Osteoblast (primary cell): ENCODE measurements around the gene BAIAP2L1. TPM values are rescaled to one million over a fixed set of nuclear protein-coding genes. Genes with fewer than 3 reads are reported as not detected.

Experiments used
- DNase-seq: peaks from one replicate; pipeline ENCODE4 v3.0.0; 2011; ENCODE audit warnings: low spot score, mixed read lengths; ENCODE audit not compliant: insufficient read length; ENCODE audit errors: missing footprints
- H2AFZ ChIP-seq: 2 replicates; pipeline ENCODE4 v1.6.0; 2011; ENCODE audit warnings: mild to moderate bottlenecking, low read length
- H3K27ac ChIP-seq: 2 replicates; pipeline ENCODE4 v1.5.1; 2011; ENCODE audit warnings: mild to moderate bottlenecking, low read depth, low read length, moderate library complexity
- H3K27me3 ChIP-seq: 2 replicates; pipeline ENCODE4 v1.6.0; 2012; ENCODE audit warnings: mild to moderate bottlenecking, control low read depth, inconsistent platforms, low read length, moderate library complexity; ENCODE audit not compliant: insufficient read depth
- H3K36me3 ChIP-seq: 2 replicates; pipeline ENCODE4 v1.5.1; 2011; ENCODE audit warnings: mild to moderate bottlenecking, low read length, control low read depth, moderate library complexity; ENCODE audit not compliant: insufficient read depth
- H3K4me1 ChIP-seq: 2 replicates; pipeline ENCODE4 v1.5.1; 2011; ENCODE audit warnings: mild to moderate bottlenecking, low read length, control low read depth, moderate library complexity; ENCODE audit not compliant: insufficient read depth
- H3K4me2 ChIP-seq: 2 replicates; pipeline ENCODE4 v1.6.0; 2011; ENCODE audit warnings: mild to moderate bottlenecking, low read length; ENCODE audit not compliant: insufficient read depth
- H3K4me3 ChIP-seq: fragments of 200-600 bp; sonication (generic); 3 replicates; pipeline ENCODE4 v1.5.1; 2012; ENCODE audit warnings: mild to moderate bottlenecking, low read length, inconsistent platforms; ENCODE audit not compliant: insufficient read depth
- H3K79me2 ChIP-seq: 2 replicates; pipeline ENCODE4 v1.6.0; 2012; ENCODE audit warnings: mild to moderate bottlenecking, low read length, control low read depth, inconsistent platforms; ENCODE audit not compliant: insufficient read depth
- H3K9me3 ChIP-seq: 2 replicates; pipeline ENCODE4 v1.5.1; 2011; ENCODE audit warnings: low read depth, low read length, control low read depth
- H4K20me1 ChIP-seq: 2 replicates; pipeline ENCODE4 v1.6.0; 2012; ENCODE audit warnings: mild to moderate bottlenecking, low read length, control low read depth; ENCODE audit not compliant: insufficient read depth
- CTCF ChIP-seq: IDR thresholded peaks from 2 replicates; pipeline ENCODE4 v1.5.1; 2011; ENCODE audit warnings: mild to moderate bottlenecking, low read depth, low read length, moderate library complexity; ENCODE audit errors: extremely low read depth
- total RNA-seq: library from RNA; depleted of rRNA; stranded (reverse); fragments of >200 nt; gene quantifications from 2 replicates; pipeline ENCODE4 v1.2.3, GENCODE V29; 2012

The BAIAP2L1 gene
- total RNA-seq, 1 donor, result 10.5 TPM

- H3K27me3 ChIP-seq, result no peaks in the 10 kb centered on the region
- no peak overlapping the region for H3K4me3 ChIP-seq
- peaks cover 5% of the 10 kb centered on the region for H3K36me3 ChIP-seq
- peak; percentile 79 for DNase-seq
- H3K79me2 ChIP-seq, result peaks cover 36% of the 10 kb centered on the region
- no peak overlapping the region for H3K4me2 ChIP-seq
- H3K27ac ChIP-seq, result no peak overlapping the region
- no peaks in the 10 kb centered on the region for H3K9me3 ChIP-seq
- no peaks in the 10 kb centered on the region for H4K20me1 ChIP-seq
- TF ChIP-seq CTCF, result no peak
- peaks cover 16% of the 10 kb centered on the region for H3K4me1 ChIP-seq
- H2AFZ ChIP-seq, result no peak overlapping the region
Observed at GRCh38 chr7:98249106-98249505, 151.8 kb downstream of the BAIAP2L1 start.

- DNase-seq, result peak; percentile 43
- Histone ChIP-seq H4K20me1 (no peaks in the 10 kb centered on the region), H3K4me3 (no peak overlapping the region), H3K27ac (no peak overlapping the region), H2AFZ (no peak overlapping the region), H3K4me1 (peaks cover 14% of the 10 kb centered on the region), H3K9me3 (no peaks in the 10 kb centered on the region), H3K79me2 (peaks cover 29% of the 10 kb centered on the region), H3K36me3 (peaks cover 5% of the 10 kb centered on the region), H3K4me2 (no peak overlapping the region), H3K27me3 (no peaks in the 10 kb centered on the region)
- TF ChIP-seq CTCF, result no peak
Observed at GRCh38 chr7:98248156-98248555, 152.7 kb downstream of the BAIAP2L1 start.

GRCh38 chr7:98244871-98245270 lies 156.0 kb downstream of the BAIAP2L1 start:
- Histone ChIP-seq H3K36me3 (peaks cover 10% of the 10 kb centered on the region), H3K27me3 (no peaks in the 10 kb centered on the region), H3K9me3 (no peaks in the 10 kb centered on the region), H3K4me1 (no peaks in the 10 kb centered on the region), H2AFZ (no peak overlapping the region), H4K20me1 (no peaks in the 10 kb centered on the region), H3K79me2 (peaks cover 2% of the 10 kb centered on the region), H3K4me2 (no peak overlapping the region), H3K4me3 (no peak overlapping the region), H3K27ac (no peak overlapping the region)
- TF ChIP-seq CTCF, result no peak
- DNase-seq, result peak; percentile 9

- Histone ChIP-seq H4K20me1 (no peaks in the 10 kb centered on the region), H3K4me1 (no peaks in the 10 kb centered on the region), H3K79me2 (no peaks in the 10 kb centered on the region), H3K4me2 (no peak overlapping the region), H3K36me3 (peaks cover 10% of the 10 kb centered on the region), H3K9me3 (no peaks in the 10 kb centered on the region), H3K27me3 (no peaks in the 10 kb centered on the region), H3K27ac (no peak overlapping the region), H2AFZ (no peak overlapping the region), H3K4me3 (no peak overlapping the region)
- no peak for TF ChIP-seq CTCF
- DNase-seq, result no peak
Observed at GRCh38 chr7:98242934-98243333, 158.0 kb downstream of the BAIAP2L1 start.
